Naive thymus-derived CD4-positive, alpha-beta T cell (primary cell): ENCODE measurements around the gene MOK. TPM values are rescaled to one million over a fixed set of nuclear protein-coding genes. Genes with fewer than 3 reads are reported as not detected.

ENCODE experiments used
- ATAC-seq: fragments of 150-1000 bp; cut with Tn5 transposase; 2 replicates; pipeline ENCODE4 v1.10.0; 2021; ENCODE audit warnings: mild to moderate bottlenecking, moderate library complexity
- CTCF ChIA-PET: fragments of 350-600 bp; sonication (Branson Sonifier 250); formaldehyde crosslinking; loops from one replicate; lab custom pipeline; 2021; ENCODE audit warnings: antibody characterized with exemption; lab: Charles Lee
- POLR2A ChIA-PET: fragments of 350-600 bp; sonication (Branson Sonifier 250); formaldehyde crosslinking; loops from one replicate; lab custom pipeline; 2021; ENCODE audit warnings: antibody characterized with exemption, inconsistent platforms; lab: Charles Lee
- DNase-seq, 9 donors: peaks; one replicate each; pipeline versions ENCODE4 v3.0.0 to v3.0.0-alpha.2; 2020 to 2022; ENCODE audit warnings: mixed read lengths in 1 of 9
- H3K27ac ChIP-seq: one replicate; pipeline ENCODE4 v1.7.0; 2013; ENCODE audit warnings: mild to moderate bottlenecking, low read depth, low read length, moderate library complexity
- H3K27me3 ChIP-seq, 2 donors: one replicate each; pipeline ENCODE4 v1.7.0; 2013; ENCODE audit warnings: low read length in 2 of 2, mild to moderate bottlenecking in 2 of 2, moderate library complexity in 2 of 2; ENCODE audit not compliant: control insufficient read depth in 2 of 2, insufficient read depth in 2 of 2
- H3K36me3 ChIP-seq, 3 experiments: 1 replicate in 2 of 3; 2 replicates in 1 of 3; pipeline ENCODE4 v1.7.0; 2013; ENCODE audit warnings: low read length in 3 of 3, mild to moderate bottlenecking in 3 of 3, moderate library complexity in 1 of 3; ENCODE audit not compliant: insufficient read depth in 3 of 3, control insufficient read depth in 2 of 3
- H3K4me1 ChIP-seq, 2 donors: one replicate each; pipeline ENCODE4 v1.7.0; 2013; ENCODE audit warnings: low read length in 2 of 2, mild to moderate bottlenecking in 2 of 2, moderate library complexity in 1 of 2; ENCODE audit not compliant: control insufficient read depth in 2 of 2, insufficient read depth in 2 of 2
- H3K4me3 ChIP-seq: 2 replicates; pipeline ENCODE4 v1.7.0; 2013; ENCODE audit warnings: mild to moderate bottlenecking, low read length
- H3K9me3 ChIP-seq, 3 experiments: 1 replicate in 2 of 3; 2 replicates in 1 of 3; pipeline ENCODE4 v1.7.0; 2013; ENCODE audit warnings: low read length in 3 of 3; ENCODE audit not compliant: control insufficient read depth in 2 of 3
- H3K27ac Mint-ChIP-seq, 9 donors: one replicate each; pipeline ENCODE4 v1.8.0; 2020 to 2022; ENCODE audit warnings: mixed read lengths in 9 of 9, mild to moderate bottlenecking in 8 of 9, moderate library complexity in 5 of 9, inconsistent platforms in 2 of 9
- H3K27me3 Mint-ChIP-seq, 5 donors: one replicate each; pipeline ENCODE4 v1.8.0; 2021 to 2022; ENCODE audit warnings: mixed read lengths in 5 of 5, mild to moderate bottlenecking in 1 of 5
- H3K36me3 Mint-ChIP-seq, 5 donors: one replicate each; pipeline ENCODE4 v1.8.0; 2020 to 2022; ENCODE audit warnings: mixed read lengths in 5 of 5, mild to moderate bottlenecking in 3 of 5, inconsistent platforms in 1 of 5
- H3K4me1 Mint-ChIP-seq, 7 donors: one replicate each; pipeline ENCODE4 v1.8.0; 2020 to 2022; ENCODE audit warnings: mixed read lengths in 7 of 7, mild to moderate bottlenecking in 3 of 7, inconsistent platforms in 1 of 7
- H3K4me3 Mint-ChIP-seq, 10 donors: one replicate each; pipeline ENCODE4 v1.8.0; 2020 to 2022; ENCODE audit warnings: mild to moderate bottlenecking in 10 of 10, mixed read lengths in 10 of 10, moderate library complexity in 6 of 10, inconsistent platforms in 2 of 10
- H3K9me3 Mint-ChIP-seq, 11 donors: one replicate each; pipeline ENCODE4 v1.8.0; 2020 to 2022; ENCODE audit warnings: mixed read lengths in 11 of 11, mild to moderate bottlenecking in 4 of 11, inconsistent platforms in 1 of 11, moderate library complexity in 1 of 11
- intact Hi-C, 2 donors: fragments of 100-400 bp; cut with micrococcal nuclease; formaldehyde crosslinking; loops; one replicate each; pipeline ENCODE4 v1.15.1; 2023
- polyA plus RNA-seq, 2 donors: library from polyadenylated mRNA; unstranded; fragments of 300-500 nt; fragmentation: Illumina TruSeq; gene quantifications; one replicate each; pipeline ENCODE4 v1.2.3, GENCODE V29; 2021
- total RNA-seq, 6 experiments: library from RNA in 5 of 6; stranded (reverse) in 5 of 6; gene quantifications; 1 replicate in 5 of 6; 2 replicates in 1 of 6; pipeline ENCODE4 v1.2.3 and lab custom pipeline; 2021 to 2026

The MOK gene
- total and polyA plus RNA-seq, 7 experiments from 2014 or later = 1.3 to 3.5 (median 1.9) TPM

DNA sequence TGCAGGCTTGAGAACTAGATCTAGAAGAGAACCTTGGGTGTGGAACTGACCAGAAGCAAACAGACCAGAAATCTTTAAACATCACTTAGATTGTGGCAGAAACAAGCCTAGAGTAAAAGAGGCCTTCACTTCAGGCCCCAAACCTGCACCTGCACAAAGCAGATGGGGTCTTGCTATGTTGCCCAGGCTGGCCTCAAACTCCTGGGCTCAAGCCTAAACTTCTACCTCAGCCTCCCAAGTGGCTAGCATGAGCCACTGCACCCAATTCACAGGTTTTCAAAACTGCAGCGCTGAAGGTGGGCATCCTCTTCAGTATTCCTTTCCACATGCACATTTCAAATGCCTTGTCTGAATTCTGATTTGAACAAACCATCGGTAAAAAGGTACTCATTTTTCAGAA is 19.9 kb downstream of the MOK start:
- ChIA-PET POLR2A (no interaction called here), CTCF (no interaction called here)
- H3K27ac Mint-ChIP-seq = no peak overlapping the region
- Histone ChIP-seq H3K4me3 (no peak overlapping the region), H3K36me3 (no peaks in the 10 kb centered on the region), H3K9me3 (no peaks in the 10 kb centered on the region), H3K27ac (no peak overlapping the region), H3K27me3 (no peaks in the 10 kb centered on the region), H3K4me1 (no peaks in the 10 kb centered on the region)
- ATAC-seq = no peak
- no peak overlapping the region for H3K4me3 Mint-ChIP-seq
- no peak for DNase-seq
- H3K9me3 Mint-ChIP-seq = no peaks in the 10 kb centered on the region
- intact Hi-C loops = no loop called here
- H3K36me3 Mint-ChIP-seq = no peaks in the 10 kb centered on the region
- H3K27me3 Mint-ChIP-seq = no peaks in the 10 kb centered on the region
- H3K4me1 Mint-ChIP-seq = no peaks in the 10 kb centered on the region

DNA sequence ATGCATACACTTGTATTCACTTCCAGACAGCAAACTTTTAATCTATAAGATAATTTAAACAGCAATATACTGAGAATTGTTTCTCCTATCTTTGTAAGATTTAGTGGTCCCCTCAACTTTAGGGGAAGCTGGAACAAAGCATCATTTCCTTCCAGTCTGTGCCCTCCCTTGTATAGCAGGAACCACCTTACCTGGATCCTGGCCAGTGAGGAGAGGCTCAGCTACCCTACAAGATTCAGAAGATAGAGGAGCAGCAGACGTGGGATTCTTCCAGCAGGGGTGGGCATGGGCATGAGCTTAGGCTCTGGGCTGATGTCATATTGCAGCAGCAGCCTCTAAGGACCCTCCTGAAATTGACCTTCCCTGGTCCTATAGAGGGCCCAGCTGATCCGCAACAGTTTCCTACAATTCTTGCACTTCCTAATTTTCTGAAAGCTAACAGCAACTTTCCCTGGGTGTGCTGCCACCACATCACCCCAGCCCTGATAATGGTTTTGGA is 21.3 kb downstream of the MOK start:
- H3K36me3 ChIP-seq = no peaks in the 10 kb centered on the region
- ATAC-seq (no peak), DNase-seq (no peak)
- no peaks in the 10 kb centered on the region for H3K4me1 ChIP-seq
- intact Hi-C loops = no loop called here
- no peaks in the 10 kb centered on the region for H3K9me3 Mint-ChIP-seq
- ChIA-PET POLR2A (interaction anchor here (0.6 kb wide), 2 partner anchors 157 to 380 kb away, joined by 3 to 4 read pairs; no protein-coding TSS in a partner anchor), CTCF (no interaction called here)
- no peaks in the 10 kb centered on the region for H3K36me3 Mint-ChIP-seq
- H3K27me3 ChIP-seq = no peaks in the 10 kb centered on the region
- H3K27ac Mint-ChIP-seq = no peak overlapping the region
- H3K27me3 Mint-ChIP-seq = no peaks in the 10 kb centered on the region
- no peaks in the 10 kb centered on the region for H3K9me3 ChIP-seq
- H3K4me1 Mint-ChIP-seq = no peaks in the 10 kb centered on the region
- H3K4me3 Mint-ChIP-seq = no peak overlapping the region
- H3K27ac ChIP-seq = no peak overlapping the region
- no peak overlapping the region for H3K4me3 ChIP-seq

- Mint-ChIP-seq H3K4me1 (no peaks in the 10 kb centered on the region), H3K9me3 (no peaks in the 10 kb centered on the region), H3K27me3 (no peaks in the 10 kb centered on the region), H3K4me3 (no peak overlapping the region), H3K27ac (no peak overlapping the region), H3K36me3 (no peaks in the 10 kb centered on the region)
- no peaks in the 10 kb centered on the region for H3K9me3 ChIP-seq
- ChIA-PET CTCF (no interaction called here), POLR2A (interaction anchor here (0.6 to 0.7 kb wide), 3 partner anchors 33 to 381 kb away, joined by 3 to 5 read pairs (median 4); no protein-coding TSS in a partner anchor)
- H3K27me3 ChIP-seq = no peaks in the 10 kb centered on the region
- ATAC-seq = no peak
- intact Hi-C loops = no loop called here
- no peak overlapping the region for H3K4me3 ChIP-seq
- no peak overlapping the region for H3K27ac ChIP-seq
- no peaks in the 10 kb centered on the region for H3K4me1 ChIP-seq
- no peaks in the 10 kb centered on the region for H3K36me3 ChIP-seq
- no peak for DNase-seq
Measured at GRCh38 chr14:102282751-102283465, 22.1 kb downstream of the MOK start.

DNA sequence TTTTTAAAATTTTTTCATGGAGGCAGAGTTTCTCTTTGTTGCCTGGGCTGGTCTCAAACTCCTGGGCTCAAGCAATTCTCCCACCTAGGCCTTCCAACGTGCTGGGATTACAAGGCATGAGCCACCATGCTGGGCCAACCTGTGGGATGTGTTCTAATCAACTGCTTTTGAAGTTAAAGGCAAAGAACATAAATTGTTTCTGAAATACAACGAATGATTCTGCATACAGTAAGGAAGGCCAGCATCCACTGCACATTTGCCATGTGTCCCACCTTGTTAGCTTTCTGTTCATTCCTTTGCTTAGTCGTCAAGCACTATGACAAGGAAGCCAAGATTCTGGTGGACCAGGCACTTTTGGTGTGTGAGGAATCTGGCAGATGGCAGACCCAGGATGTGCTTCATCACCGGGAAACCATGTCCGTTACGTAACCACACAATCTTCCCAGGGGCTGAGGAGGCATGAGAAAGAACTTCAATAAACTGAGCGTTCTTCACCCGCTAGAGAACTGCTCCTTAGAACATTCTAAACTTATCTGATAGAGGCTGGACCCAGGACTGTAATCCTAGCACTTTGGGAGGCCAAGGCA is 24.5 kb downstream of the MOK start:
- POLR2A ChIA-PET = no interaction called here
- intact Hi-C loops = no loop called here
- H3K27me3 Mint-ChIP-seq = no peaks in the 10 kb centered on the region
- DNase-seq = no peak
- no peaks in the 10 kb centered on the region for H3K36me3 ChIP-seq
- no peaks in the 10 kb centered on the region for H3K9me3 ChIP-seq
- H3K27me3 ChIP-seq = no peaks in the 10 kb centered on the region
- H3K4me3 ChIP-seq = no peak overlapping the region
- H3K27ac ChIP-seq = no peak overlapping the region
- no peak overlapping the region for H3K4me3 Mint-ChIP-seq
- H3K4me1 ChIP-seq = no peaks in the 10 kb centered on the region
- H3K36me3 Mint-ChIP-seq = no peaks in the 10 kb centered on the region
- CTCF ChIA-PET = no interaction called here
- H3K27ac Mint-ChIP-seq = no peak overlapping the region
- H3K4me1 Mint-ChIP-seq = no peaks in the 10 kb centered on the region
- H3K9me3 Mint-ChIP-seq = no peaks in the 10 kb centered on the region
- ATAC-seq = no peak

DNA sequence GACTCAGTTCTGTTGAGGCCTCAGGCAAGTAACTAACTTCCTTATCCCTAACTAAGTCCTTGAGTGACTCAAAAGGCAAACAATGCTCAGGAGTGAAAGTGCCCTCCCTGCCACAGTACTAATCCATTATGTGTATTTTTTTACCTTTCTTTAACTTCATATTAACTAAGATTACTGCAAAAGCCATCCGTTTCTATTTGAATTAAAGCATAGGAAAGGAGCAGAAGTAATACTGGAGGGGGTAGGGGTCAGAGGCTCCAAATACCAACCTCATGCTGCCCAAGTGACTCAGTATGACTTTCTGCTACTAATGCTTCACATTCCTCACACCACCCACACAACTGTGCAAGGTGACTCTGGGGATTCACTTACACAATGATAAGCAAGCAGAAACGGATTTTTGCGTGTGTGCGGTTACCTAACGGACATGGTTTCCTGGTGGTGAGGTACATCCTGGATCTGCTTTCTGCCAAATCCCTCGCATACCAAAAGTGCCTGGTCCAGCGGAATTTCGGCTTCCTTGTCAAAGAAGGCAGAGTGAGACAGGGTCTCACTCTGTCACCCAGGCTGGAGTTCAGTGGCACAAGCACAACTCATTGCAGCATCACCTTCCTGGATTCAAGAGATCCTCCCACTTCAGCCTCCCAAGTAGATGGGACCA is 25.1 kb downstream of the MOK start:
- Mint-ChIP-seq H3K4me1 (no peaks in the 10 kb centered on the region), H3K4me3 (no peak overlapping the region), H3K9me3 (no peaks in the 10 kb centered on the region), H3K27ac (no peak overlapping the region), H3K27me3 (no peaks in the 10 kb centered on the region), H3K36me3 (no peaks in the 10 kb centered on the region)
- H3K4me1 ChIP-seq = no peaks in the 10 kb centered on the region
- ATAC-seq = no peak
- ChIA-PET POLR2A (no interaction called here), CTCF (no interaction called here)
- H3K9me3 ChIP-seq = no peaks in the 10 kb centered on the region
- H3K27me3 ChIP-seq = no peaks in the 10 kb centered on the region
- H3K36me3 ChIP-seq = no peaks in the 10 kb centered on the region
- H3K27ac ChIP-seq = no peak overlapping the region
- H3K4me3 ChIP-seq = no peak overlapping the region
- DNase-seq = no peak
- intact Hi-C loops = no loop called here

DNA sequence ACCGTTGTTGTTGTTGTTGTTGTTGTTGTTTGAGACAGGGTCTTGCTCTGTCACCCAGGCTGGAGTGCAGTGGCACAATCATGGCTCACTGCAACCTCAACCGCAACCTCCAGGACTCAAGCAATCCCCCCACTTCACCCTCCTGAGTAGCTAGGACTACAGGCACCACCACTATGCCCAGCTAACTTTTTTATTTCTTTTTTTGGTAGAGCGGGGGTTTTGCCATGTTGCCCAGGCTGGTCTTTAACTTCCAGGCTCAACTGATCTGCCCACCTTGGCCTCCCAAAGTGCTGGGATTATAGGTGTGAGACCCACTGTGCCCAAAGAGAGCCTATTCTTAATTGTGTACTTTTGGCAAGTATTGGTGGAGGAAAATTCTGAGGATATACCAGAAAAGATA is 25.7 kb downstream of the MOK start:
- H3K9me3 ChIP-seq = no peaks in the 10 kb centered on the region
- H3K4me1 Mint-ChIP-seq = no peaks in the 10 kb centered on the region
- intact Hi-C loops = no loop called here
- H3K4me3 Mint-ChIP-seq = no peak overlapping the region
- H3K36me3 ChIP-seq = no peaks in the 10 kb centered on the region
- ATAC-seq = no peak
- ChIA-PET CTCF (no interaction called here), POLR2A (no interaction called here)
- H3K36me3 Mint-ChIP-seq = no peaks in the 10 kb centered on the region
- no peak for DNase-seq
- H3K27ac ChIP-seq = no peak overlapping the region
- no peaks in the 10 kb centered on the region for H3K9me3 Mint-ChIP-seq
- H3K27me3 ChIP-seq = no peaks in the 10 kb centered on the region
- no peak overlapping the region for H3K27ac Mint-ChIP-seq
- H3K4me3 ChIP-seq = no peak overlapping the region
- no peaks in the 10 kb centered on the region for H3K27me3 Mint-ChIP-seq
- H3K4me1 ChIP-seq = no peaks in the 10 kb centered on the region

DNA sequence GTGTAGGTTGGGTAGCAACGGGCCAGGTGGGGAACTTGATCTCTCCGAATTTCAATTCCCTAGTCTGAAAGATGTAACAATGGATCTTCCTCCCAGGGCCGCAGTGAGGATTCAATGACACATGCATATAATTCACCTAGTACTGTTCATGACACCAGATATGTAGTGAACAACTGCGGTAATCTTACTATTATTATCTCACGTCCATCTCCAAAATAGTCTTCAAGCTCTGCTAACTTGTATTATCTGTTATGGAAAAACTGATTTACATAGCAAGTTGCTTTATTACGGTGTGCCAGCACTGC is 26.4 kb downstream of the MOK start:
- Histone ChIP-seq H3K9me3 (no peaks in the 10 kb centered on the region), H3K36me3 (no peaks in the 10 kb centered on the region), H3K4me3 (no peak overlapping the region), H3K27ac (no peak overlapping the region), H3K4me1 (no peaks in the 10 kb centered on the region), H3K27me3 (no peaks in the 10 kb centered on the region)
- POLR2A ChIA-PET = no interaction called here
- CTCF ChIA-PET = no interaction called here
- no peak for DNase-seq
- no peak overlapping the region for H3K27ac Mint-ChIP-seq
- intact Hi-C loops = no loop called here
- no peaks in the 10 kb centered on the region for H3K9me3 Mint-ChIP-seq
- ATAC-seq = no peak
- H3K4me3 Mint-ChIP-seq = no peak overlapping the region
- no peaks in the 10 kb centered on the region for H3K36me3 Mint-ChIP-seq
- H3K27me3 Mint-ChIP-seq = no peaks in the 10 kb centered on the region
- no peaks in the 10 kb centered on the region for H3K4me1 Mint-ChIP-seq
